Right lobe of liver (tissue), 6 donors: ENCODE measurements around the gene JADE1. TPM values are rescaled to one million over a fixed set of nuclear protein-coding genes. Genes with fewer than 3 reads are reported as not detected.

Experiments
- ATAC-seq, 4 donors: fragments of 200-7000 bp; cut with Tn5 transposase; one replicate each; pipeline ENCODE4 v1.9.1; 2020; ENCODE audit warnings: mild to moderate bottlenecking in 4 of 4, moderate library complexity in 4 of 4
- DNase-seq, 3 donors: peaks; one replicate each; pipeline ENCODE4 v3.0.0-alpha.2; 2020
- H3K27ac ChIP-seq, 3 donors: fragments of 200-600 bp; one replicate each; pipeline ENCODE4 v1.8.0; 2022
- H3K27me3 ChIP-seq, 2 donors: fragments of 200-600 bp; one replicate each; pipeline ENCODE4 v1.8.0; 2022
- H3K36me3 ChIP-seq, 4 donors: fragments of 200-600 bp; sonication (generic) in 1 of 4; one replicate each; pipeline versions ENCODE4 v1.5.1 to v1.8.0; 2017 to 2022; ENCODE audit warnings: control low read depth in 1 of 4
- H3K4me1 ChIP-seq, 4 donors: fragments of 200-600 bp; sonication (generic) in 1 of 4; one replicate each; pipeline versions ENCODE4 v1.5.1 to v1.8.0; 2017 to 2022; ENCODE audit warnings: control low read depth in 1 of 4
- H3K4me3 ChIP-seq, 3 donors: fragments of 200-600 bp; one replicate each; pipeline ENCODE4 v1.8.0; 2022
- H3K9me3 ChIP-seq, 4 donors: fragments of 200-600 bp; sonication (generic) in 1 of 4; one replicate each; pipeline versions ENCODE4 v1.5.1 to v1.8.0; 2017 to 2022; ENCODE audit warnings: control low read depth in 1 of 4
- POLR2A ChIP-seq: fragments of 450-650 bp; IDR thresholded peaks from one replicate; pipeline ENCODE4 v1.6.1; 2017; ENCODE audit warnings: antibody characterized with exemption, mild to moderate bottlenecking
- WGBS: methylation state at CpG from one replicate; pipeline ENCODE4 v1.1.6; 2018; ENCODE audit warnings: low coverage, low lambda C conversion rate; ENCODE audit not compliant: insufficient coverage; ENCODE audit errors: missing lambda C conversion rate; 5-methylcytosine and 5-hydroxymethylcytosine counted together
- intact Hi-C, 2 donors: fragments of 100-400 bp; cut with DNase I; formaldehyde crosslinking; loops; one replicate each; pipeline versions ENCODE4 v1.11.2 to v1.14.1; 2022
- total RNA-seq, 6 experiments: library from RNA; depleted of rRNA in 2 of 6; stranded (reverse); fragments of >200 nt in 2 of 6; fragmentation: NEBNext Ultra II Directional in 3 of 6; extraction: Animal tissue kit (Norgen Biotek cat#: 25700) in 3 of 6; gene quantifications; one replicate each; pipeline versions ENCODE4 v1.1.0 to v1.2.4, GENCODE V29; 2016 to 2023
- TF ChIP-seq, protein P1 (sequence below), 4 donors: fragments of 200-600 bp in 3 of 4; fragments of 450-650 bp in 1 of 4; IDR thresholded peaks; one replicate each; pipeline versions ENCODE4 v1.5.1 to v1.8.0; 2016 to 2022; ENCODE audit warnings: antibody characterized with exemption in 4 of 4, mild to moderate bottlenecking in 2 of 4
- donor health status: DM: no; HTN: yes; CAD: no.
- donor health status: DM: no; HTN: no; CAD: no.
- donor health status: DM: no; HTN: no; CAD: no.
- donor health status: DM: no; HTN: yes; CAD: no.
- donor health status: DM: no; HTN: yes; CAD: no.

The JADE1 gene
- total RNA-seq, 6 experiments from 2014 or later = 8.2 to 16.9 (median 9.9) TPM

DNA sequence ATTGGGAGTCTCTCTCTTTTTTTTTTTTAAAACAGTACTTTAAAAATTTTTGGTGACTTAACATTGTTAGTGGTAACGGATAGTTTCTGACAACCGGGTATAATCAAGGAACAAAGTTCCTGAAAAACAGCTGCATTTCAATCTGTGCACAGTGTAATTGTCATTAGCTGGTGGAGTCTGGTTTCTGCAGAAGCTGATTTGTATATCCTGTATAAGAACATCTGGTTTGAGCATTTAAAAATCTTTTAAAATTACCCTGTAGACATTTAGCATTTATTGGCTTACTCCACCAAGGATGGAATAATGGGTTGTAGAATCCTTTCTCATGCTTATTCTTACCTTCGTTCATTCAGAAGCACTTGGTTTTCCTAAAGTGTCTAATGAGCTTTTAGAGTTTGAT, 11.2 kb downstream of the JADE1 start:
- ATAC-seq = no peak
- no peak for DNase-seq
- H3K27me3 ChIP-seq = no peaks in the 10 kb centered on the region
- peaks cover 0 to 12% (median 0%) of the 10 kb centered on the region in 4 donors for H3K4me1 ChIP-seq
- no peaks in the 10 kb centered on the region for H3K9me3 ChIP-seq
- TF ChIP-seq, protein P1, sequence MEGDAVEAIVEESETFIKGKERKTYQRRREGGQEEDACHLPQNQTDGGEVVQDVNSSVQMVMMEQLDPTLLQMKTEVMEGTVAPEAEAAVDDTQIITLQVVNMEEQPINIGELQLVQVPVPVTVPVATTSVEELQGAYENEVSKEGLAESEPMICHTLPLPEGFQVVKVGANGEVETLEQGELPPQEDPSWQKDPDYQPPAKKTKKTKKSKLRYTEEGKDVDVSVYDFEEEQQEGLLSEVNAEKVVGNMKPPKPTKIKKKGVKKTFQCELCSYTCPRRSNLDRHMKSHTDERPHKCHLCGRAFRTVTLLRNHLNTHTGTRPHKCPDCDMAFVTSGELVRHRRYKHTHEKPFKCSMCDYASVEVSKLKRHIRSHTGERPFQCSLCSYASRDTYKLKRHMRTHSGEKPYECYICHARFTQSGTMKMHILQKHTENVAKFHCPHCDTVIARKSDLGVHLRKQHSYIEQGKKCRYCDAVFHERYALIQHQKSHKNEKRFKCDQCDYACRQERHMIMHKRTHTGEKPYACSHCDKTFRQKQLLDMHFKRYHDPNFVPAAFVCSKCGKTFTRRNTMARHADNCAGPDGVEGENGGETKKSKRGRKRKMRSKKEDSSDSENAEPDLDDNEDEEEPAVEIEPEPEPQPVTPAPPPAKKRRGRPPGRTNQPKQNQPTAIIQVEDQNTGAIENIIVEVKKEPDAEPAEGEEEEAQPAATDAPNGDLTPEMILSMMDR (IDR thresholded peaks at IDR 0.05) = no peak
- no peak for TF ChIP-seq POLR2A
- 74% methylated on average over 3 of the region's 3 CpGs for WGBS
- H3K27ac ChIP-seq = no peak overlapping the region
- intact Hi-C loops = no loop called here
- no peak overlapping the region for H3K4me3 ChIP-seq
- H3K36me3 ChIP-seq = no peaks in the 10 kb centered on the region

DNA sequence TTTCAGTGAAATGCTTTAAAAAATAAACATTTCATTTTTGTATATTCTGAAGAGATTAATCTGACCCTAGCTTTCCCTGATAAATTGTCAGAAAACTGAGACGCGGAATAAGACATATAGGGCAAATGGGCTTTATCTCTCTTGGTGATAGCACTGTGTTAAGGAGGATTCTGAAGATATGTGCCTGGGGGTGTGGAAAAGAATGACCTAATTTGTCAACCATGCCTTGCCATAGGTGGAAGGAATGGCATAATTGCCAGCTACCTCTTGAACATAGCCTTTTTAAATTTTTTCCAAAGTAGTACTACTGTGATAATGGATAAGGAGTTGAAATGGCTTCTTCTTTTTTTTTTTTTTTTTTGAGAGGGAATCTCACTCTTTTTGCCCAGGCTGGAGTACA, 11.7 kb downstream of the JADE1 start:
- Histone ChIP-seq H3K9me3 (no peaks in the 10 kb centered on the region), H3K27ac (no peak overlapping the region), H3K4me1 (peaks cover 0 to 9% (median 0%) of the 10 kb centered on the region in 4 donors), H3K4me3 (no peak overlapping the region), H3K36me3 (no peaks in the 10 kb centered on the region), H3K27me3 (no peaks in the 10 kb centered on the region)
- TF ChIP-seq POLR2A = no peak
- TF ChIP-seq, protein P1 (IDR thresholded peaks at IDR 0.05) = no peak
- whole genome bisulfite sequencing = 100% methylated on average over 2 of the region's 2 CpGs
- intact Hi-C loops = no loop called here
- no peak for ATAC-seq
- DNase-seq = no peak

DNA sequence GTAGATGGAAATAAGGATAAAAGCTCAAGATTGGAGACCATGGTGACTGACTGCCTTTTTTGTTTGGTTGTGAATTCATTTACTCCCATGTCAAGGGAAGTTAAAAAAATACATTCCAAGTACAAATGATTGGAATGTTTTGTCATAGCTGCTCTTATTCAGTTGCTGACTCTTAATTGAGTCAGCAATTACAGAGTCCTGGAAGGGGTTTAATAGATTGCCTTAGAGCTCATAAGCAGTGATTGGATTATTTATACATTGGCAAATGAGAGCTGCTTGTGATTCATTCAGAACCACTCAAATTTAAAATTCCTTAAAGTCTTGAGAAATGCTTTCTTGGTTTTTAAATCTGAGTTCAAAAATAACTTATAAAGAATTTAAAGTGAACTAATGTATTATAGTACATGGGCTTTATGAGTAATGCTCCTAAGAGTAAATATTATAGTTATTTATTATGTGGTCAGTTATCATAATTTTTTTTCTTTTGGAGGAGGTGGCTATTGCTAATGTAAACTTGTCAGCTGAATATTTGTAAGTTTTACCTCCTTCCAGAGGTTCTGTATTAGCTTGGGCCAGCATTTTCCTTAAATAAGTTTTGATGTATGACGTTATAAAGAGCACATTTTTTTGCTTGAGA, 13.6 kb downstream of the JADE1 start:
- no peak overlapping the region for H3K27ac ChIP-seq
- H3K36me3 ChIP-seq = no peaks in the 10 kb centered on the region
- TF ChIP-seq, protein P1 (IDR thresholded peaks at IDR 0.05) = no peak
- no peak for TF ChIP-seq POLR2A
- ATAC-seq (peak in 1 of 4 donors; percentile 23), DNase-seq (no peak)
- no peak overlapping the region for H3K4me3 ChIP-seq
- no peaks in the 10 kb centered on the region for H3K9me3 ChIP-seq
- intact Hi-C loops = no loop called here
- peaks cover 0 to 11% (median 0%) of the 10 kb centered on the region in 4 donors for H3K4me1 ChIP-seq
- H3K27me3 ChIP-seq = no peaks in the 10 kb centered on the region
- 63% methylated on average over 1 of the region's 1 CpG for WGBS

DNA sequence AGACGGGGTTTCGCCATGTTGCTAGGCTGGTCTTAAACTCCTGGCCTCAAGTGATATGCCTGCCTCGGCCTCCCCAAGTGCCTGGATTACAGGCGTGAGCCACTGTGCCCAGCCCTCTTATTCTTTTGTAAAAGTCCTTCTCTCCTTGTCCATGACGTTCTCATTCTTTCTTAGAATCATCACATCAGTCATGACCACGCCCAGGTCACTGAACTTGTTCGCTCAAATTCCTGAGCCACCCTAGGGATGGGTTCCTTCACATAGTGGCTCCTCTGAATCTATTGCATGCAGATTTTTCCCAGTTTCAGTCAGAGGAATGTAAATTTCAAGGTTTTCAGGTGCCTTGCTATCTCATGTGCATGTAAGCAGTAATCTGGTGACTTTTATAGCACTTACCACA, 15.7 kb downstream of the JADE1 start:
- no peaks in the 10 kb centered on the region for H3K36me3 ChIP-seq
- no peak for DNase-seq
- no peak overlapping the region for H3K4me3 ChIP-seq
- peaks cover 0 to 8% (median 0%) of the 10 kb centered on the region in 4 donors for H3K4me1 ChIP-seq
- peak in 1 of 4 donors; percentile 9 for ATAC-seq
- H3K27me3 ChIP-seq = no peaks in the 10 kb centered on the region
- TF ChIP-seq, protein P1 (IDR thresholded peaks at IDR 0.05) = no peak
- TF ChIP-seq POLR2A = no peak
- H3K9me3 ChIP-seq = no peaks in the 10 kb centered on the region
- no peak overlapping the region for H3K27ac ChIP-seq
- WGBS = 89% methylated on average over 7 of the region's 7 CpGs
- intact Hi-C loops = no loop called here
